HG02884 (cell line): ENCODE results near the gene KCP.

ENCODE experiments used
- ATAC-seq: cut with Tn5 transposase; IDR thresholded peaks from one replicate; pipeline ENCODE4 v1.9.1; 2021; ENCODE audit warnings: mild to moderate bottlenecking, moderate library complexity; ENCODE audit not compliant: unreplicated experiment

KCP gene

GRCh38 chr7:128876127-128876526 lies 34.4 kb downstream of the KCP start:
- ATAC-seq, result no peak

- ATAC-seq, result no peak
Measured at GRCh38 chr7:128875523-128875948, 35.0 kb downstream of the KCP start.

DNA sequence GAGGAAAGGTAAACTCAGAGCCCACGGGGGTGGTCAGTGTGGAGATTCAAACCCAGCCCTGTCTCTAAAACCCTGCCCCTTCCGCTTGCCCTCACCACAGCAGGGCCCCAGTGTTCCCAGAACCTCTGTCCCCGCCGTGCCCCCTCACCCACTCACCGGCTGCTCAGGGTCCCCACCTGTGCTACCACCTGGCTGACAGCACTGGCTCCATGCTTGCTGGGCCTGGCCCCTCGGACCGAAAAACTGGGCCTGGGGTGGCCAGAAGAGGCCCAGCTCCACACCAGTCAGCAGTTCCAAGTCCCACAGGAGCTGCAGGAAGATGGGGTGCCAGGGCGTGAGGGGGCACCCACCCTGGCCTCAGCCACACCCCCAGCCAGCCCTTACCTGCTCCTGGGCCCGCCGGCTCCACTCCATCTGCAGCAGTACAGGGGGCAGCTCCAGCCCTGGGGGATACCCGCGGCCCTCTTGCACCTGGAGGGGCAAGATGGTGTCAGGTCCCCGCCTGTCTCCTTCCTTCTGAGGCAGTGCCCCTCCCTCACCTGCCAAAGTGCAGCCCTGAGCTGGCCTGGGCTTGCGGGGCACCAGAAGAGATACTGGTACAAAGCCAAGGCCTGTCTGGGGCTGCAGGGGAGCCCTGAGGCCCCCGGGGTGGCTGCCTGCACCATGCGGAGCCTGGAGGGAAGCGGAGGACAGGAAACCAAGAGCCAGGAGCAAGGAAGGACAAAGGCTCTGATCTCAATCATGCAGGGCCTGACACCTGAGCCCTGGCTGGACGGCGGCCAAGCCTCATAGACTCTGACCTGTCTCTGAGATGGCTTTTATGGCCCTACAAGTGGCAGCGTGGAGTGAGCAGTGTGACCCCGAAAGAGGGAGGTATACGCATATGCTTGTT lies 36.1 kb downstream of the KCP start:
- ATAC-seq, result no peak

DNA sequence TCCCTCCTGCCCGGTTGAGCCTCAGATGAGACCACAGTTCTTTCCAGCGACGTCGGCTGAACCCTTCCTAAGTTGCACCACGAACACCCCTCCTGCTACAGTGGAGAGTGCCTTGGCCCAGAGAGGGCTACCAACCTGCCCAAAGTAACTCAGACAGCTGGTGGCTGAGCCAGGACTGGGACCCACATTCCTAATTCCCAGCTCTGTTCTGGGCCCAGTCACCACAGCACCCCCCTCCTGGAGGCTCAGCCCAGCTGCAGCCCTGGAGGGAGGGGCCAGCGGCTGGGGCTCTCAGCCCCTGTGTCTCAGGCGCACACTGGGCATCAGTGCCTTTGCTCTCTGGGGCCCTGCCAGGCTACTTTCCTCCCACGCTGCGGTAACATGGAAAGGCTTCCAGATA lies 37.3 kb downstream of the KCP start:
- no peak for ATAC-seq

DNA sequence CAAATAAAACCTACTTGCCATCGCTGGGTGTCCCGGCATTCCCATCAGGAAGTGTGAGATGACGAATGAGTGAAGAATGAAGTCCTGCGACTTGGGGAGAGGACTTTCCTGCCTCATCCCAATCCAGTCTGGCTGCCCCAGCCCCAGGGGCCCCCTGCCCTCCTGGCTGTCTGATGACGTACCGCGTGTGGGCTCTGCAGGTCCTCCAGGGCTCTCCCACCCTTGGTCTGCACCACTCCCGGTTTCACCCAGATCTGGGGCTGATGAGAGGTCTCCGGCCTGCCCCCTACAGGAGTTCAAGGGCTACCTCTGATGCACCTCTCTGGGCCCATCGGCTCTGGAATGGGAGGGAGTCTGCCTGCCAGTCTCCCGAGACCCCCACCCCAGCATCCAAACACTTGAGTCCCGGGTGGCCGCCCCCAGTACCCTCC lies 38.1 kb downstream of the KCP start:
- no peak for ATAC-seq

DNA sequence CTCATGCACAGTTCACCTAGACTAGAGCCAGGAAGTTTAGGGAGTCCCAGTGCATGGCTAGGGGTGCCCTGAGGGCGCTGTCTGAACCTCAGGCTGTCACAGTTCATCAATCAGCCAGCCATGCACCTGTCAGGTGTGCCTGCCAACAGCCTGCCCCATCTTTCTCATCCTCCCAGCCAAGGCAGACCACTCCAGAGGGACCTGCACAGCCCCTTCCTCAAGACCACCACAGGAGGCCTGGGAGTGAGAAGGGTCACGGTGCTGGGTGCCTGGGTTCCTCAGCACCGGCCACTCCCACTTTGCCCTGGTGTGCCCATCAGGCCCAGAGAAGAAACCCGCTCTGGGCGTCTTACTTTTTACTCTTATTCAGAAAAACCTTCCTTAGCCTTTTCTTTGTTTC lies 39.5 kb downstream of the KCP start:
- no peak for ATAC-seq

DNA sequence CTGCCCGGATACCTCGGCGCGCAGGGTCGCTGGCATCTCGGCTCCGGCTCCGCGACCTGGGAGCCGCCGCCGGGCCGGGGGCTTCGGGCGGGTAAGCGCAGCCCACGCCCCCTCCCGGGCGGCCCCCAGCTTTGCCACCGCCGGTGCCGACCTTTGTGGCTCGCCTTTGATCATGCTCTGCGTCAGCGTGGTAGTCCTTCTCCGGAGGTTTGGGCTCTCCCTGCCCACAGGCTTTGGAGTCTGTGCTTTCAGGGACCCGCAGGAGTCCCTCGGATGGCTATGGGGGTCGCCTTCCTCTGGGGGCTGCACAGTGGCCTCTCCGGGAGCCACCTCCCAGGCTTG lies 40.6 kb downstream of the KCP start:
- ATAC-seq, result no peak

DNA sequence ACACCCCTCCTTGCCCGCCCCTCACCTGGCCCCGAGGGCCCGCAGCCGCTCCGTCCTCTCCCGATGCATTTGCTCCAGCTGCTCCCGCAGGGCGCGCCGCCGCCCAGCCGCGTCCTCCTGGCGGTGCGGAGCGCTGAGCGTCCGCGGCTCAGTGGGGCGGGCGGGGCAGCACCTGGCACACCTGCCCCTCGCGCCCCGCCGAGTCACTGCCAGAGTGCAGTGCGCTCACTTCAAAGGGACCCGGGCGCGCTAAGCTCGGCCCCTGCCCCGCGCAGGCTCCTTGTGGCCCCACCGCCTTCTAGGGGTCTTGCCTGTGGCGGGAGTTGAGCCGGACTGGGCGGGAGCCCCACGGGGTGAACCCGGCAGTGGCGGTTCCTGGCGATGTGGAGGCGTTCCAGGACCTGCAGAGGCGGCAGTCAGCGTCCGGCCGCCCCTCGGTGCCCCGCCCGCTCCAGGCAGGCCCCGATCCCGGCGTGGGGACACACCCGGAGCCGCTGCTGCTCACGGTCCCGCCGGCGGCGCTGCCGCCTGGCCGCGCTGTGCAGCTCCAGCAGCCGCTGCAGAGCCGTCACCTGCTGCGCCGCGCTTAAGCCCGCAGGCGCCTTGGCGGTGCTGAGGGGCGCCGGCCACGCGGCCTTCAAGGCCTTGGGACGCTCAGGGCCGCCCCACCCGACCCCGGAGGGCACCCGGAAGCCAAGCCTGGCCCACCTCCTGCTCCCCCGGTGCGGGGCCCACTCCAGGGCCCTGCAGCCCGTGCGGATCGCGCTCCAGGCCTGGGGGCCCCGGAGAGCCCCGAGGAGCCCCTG lies 41.2 kb downstream of the KCP start:
- ATAC-seq, result peak; percentile 58

DNA sequence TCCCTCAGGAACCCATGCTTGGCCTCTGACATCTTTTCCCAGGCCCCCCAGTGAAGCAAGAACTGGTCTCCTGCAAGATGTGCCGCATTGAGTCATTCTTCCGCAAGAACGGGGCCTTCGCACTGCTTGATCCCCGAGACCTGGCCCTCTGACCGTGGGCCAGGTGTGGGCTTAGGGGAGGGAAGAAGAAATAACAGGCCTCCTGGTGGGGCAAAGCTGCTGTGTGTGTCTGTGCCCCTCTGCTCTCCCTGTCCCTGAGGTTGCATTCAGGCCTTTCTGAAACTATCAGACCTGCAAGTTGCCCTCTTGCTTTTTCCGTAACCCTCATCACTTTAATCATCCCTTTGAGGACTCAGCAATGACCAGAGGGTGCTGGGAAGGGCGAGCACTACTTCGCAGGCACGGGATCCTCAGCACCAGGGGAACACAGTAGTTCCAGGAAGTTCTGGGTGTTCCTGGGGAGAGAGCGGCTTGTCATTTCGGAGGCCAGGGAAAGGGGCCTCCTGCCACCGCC lies 41.8 kb downstream of the KCP start:
- no peak for ATAC-seq

- no peak for ATAC-seq
Measured at GRCh38 chr7:128867842-128868623, 42.5 kb downstream of the KCP start.

GRCh38 chr7:128867241-128867640 lies 43.3 kb downstream of the KCP start:
- ATAC-seq, result no peak

DNA sequence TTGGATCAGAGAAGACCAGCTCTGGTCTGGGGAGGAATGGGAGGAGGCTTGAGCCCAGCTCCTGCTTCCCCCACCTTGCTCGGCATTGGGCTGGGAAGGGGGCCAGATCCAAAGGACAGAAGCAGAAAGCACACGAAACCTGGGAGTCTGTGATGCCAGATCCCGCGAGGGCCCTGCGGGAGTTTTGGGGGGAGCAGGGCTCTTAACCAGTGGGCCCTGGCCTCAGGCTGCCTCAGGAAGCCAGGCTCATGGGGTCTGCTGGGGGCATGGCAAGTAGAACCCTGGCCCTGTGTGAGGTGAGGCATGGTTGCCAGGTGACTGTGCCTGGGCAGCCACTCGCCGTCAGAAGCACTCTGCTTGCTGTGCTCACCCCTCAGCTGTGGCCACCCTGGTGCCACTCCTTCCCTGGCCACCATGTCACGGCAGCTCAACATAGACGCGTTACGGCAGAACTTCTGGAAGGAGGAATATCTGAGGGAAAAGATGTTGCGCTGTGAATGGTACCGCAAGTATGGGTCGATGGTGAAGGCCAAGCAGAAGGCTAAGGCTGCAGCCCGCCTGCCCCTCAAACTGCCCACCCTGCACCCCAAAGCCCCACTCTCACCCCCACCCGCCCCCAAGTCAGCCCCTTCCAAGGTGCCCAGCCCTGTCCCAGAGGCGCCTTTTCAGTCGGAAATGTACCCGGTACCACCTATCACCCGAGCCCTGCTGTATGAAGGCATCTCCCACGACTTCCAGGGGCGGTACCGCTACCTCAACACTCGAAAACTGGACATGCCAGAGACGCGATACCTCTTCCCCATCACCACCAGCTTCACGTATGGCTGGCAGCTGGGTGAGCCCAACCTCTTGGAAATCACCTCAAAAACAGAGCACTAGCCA lies 44.3 kb downstream of the KCP start:
- no peak for ATAC-seq

- no peak for ATAC-seq
Measured at GRCh38 chr7:128865303-128865702, 45.2 kb downstream of the KCP start.

GRCh38 chr7:128863433-128863989 lies 47.0 kb downstream of the KCP start:
- peak; percentile 38 for ATAC-seq

- ATAC-seq, result peak; percentile 78
Measured at GRCh38 chr7:128862571-128863432, 47.7 kb downstream of the KCP start, which contains the start of gene ATP6V1F. Gene ATP6V1F (plus strand): TSS chr7:128862856. CDS start chr7:128862905, 49 bp downstream.

DNA sequence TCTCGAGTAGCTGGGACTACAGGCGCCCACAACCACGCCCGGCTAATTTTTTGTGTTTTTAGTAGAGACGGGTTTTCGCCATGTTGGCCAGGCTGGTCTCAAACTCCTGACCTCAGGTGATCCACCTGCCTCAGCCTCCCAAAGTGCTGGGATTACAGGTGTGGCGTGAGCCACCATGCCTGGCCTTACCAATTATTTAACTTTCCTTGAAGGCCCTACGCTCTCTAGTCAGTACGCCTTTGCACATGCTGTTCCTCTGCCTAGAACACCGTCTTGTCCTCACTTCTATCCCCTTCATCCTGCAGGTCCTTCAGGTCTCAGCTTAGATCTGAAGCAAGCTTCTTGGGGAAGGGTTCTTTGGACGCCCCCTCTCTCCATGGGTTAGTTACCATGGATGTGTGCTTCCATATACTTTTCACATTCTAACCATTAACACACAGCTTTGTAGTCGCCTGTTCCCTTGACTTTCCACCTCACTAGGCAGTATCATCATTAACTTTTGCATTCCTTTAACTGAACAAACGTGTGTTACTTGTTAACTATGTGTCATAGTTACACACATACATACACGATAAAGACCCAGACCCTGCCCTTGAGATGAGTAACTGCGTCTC lies 48.4 kb downstream of the KCP start:
- no peak for ATAC-seq

DNA sequence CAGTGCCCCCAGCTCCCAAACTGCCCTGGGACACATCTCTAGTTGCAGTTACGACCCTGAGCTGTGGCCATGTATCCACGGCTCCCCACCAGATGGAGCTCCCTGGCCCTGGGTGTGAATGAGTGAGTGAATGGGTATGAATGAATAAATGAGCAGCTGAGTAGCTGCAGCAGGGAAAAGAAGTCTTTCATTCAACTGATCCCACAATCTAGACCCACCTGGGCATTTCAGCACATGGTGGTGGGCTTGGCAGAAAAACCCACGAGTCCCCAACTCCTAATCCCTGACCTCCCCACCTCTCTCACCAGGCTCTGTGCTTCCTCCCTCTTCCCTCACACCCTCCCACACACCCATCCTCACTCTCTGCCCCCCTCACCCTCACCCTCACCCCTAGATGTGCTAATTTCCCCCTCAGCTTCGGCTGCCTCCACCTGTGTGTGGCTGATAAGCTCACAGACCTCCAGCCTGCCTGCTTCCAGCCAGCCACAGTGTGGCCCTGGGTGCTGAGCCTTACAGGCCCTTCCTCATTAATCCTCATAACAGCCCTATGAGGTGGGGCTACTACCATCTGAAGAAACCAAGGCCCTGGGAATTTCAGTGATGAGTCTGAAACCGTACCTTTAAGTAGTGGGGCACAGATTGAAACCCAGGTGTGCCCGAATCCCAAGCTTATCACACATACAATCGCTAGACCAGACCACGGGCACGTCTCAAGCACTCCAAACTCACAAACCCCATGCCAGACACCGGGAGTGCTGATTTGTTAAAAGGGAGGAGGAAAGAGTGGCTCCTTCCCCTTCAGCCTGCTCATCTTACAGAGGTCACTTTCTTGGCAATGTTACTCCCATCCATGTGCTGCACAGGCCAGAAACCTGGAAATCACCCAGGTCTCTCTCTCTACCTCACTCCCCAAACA lies 50.1 kb downstream of the KCP start:
- no peak for ATAC-seq
